HepG2 (cell line): ENCODE measurements around the gene RPTOR.

ENCODE experiments used
- CEBPG ChIP-seq: IDR thresholded peaks from 2 replicates; pipeline ENCODE4 v1.6.1; 2016
- CREBL2 ChIP-seq: sonication (generic); formaldehyde crosslinking; IDR thresholded peaks from 2 replicates; pipeline ENCODE4 v1.8.1; 2023; ENCODE audit warnings: missing genetic modification reagents, mild to moderate bottlenecking, borderline replicate concordance
- ELF4 ChIP-seq: sonication (generic); formaldehyde crosslinking; IDR thresholded peaks from 2 replicates; pipeline ENCODE4 v1.5.0; 2020; ENCODE audit warnings: missing genetic modification reagents, mild to moderate bottlenecking, moderate library complexity, borderline replicate concordance
- GABPB1 ChIP-seq: IDR thresholded peaks from 2 replicates; pipeline ENCODE4 v1.6.1; 2016; ENCODE audit warnings: mild to moderate bottlenecking, missing genetic modification reagents, moderate library complexity, missing compliant biosample characterization
- NCOR1 ChIP-seq: fragments of 200-600 bp; sonication (generic); IDR thresholded peaks from 2 replicates; pipeline ENCODE4 v1.7.0; 2017; ENCODE audit warnings: antibody characterized with exemption, low read length, borderline replicate concordance
- ZNF639 ChIP-seq: conservative IDR thresholded peaks from 2 replicates; pipeline ENCODE4 v1.6.1; 2018; ENCODE audit warnings: missing genetic modification reagents

GRCh38 chr17:80812362-80813088 is 267.9 kb downstream of the RPTOR start:
- TF ChIP-seq GABPB1 (CRISPR knock-in tag) (no peak), ELF4 (CRISPR knock-in tag) (no peak), NCOR1 (no peak), ZNF639 (no peak), CREBL2 (no peak), CEBPG (no peak)
